A549 treated with ZK216348 at 1 μM for 4 hours (cell line): ENCODE results near the gene ETNPPL. TPM values are rescaled to one million over a fixed set of nuclear protein-coding genes. Genes with fewer than 3 reads are reported as not detected.

Source experiments
- total RNA-seq: library from RNA; stranded (reverse); fragments of 200-300 nt; extraction: Qiagen RNA extraction; gene quantifications from 5 replicates; pipeline ENCODE4 v1.2.3, GENCODE V29; 2022; ENCODE audit warnings: low read depth

ETNPPL gene
- total RNA-seq, result not detected in 5 replicates

GRCh38 chr4:108762559-108763225 lies at the start of gene ETNPPL:
Gene ETNPPL (minus strand): TSS chr4:108763053. CDS start chr4:108762898, 155 bp downstream.

Other genes starting within 250 kb of the ETNPPL start
- gene RPL34, start 142.5 kb downstream of the ETNPPL start, total RNA-seq, result 817 to 886 TPM (median 865 TPM) in 5 replicates
- 83.0 to 104 TPM (median 89.9 TPM) in 5 replicates for gene OSTC, start 112.5 kb downstream of the ETNPPL start, total RNA-seq